BJ (cell line): ENCODE results near the gene CDC6. TPM values are rescaled to one million over a fixed set of nuclear protein-coding genes. Genes with fewer than 3 reads are reported as not detected.
A peak's percentile ranks its signal among the peaks of the same experiment; 100 is the strongest.

Experiments used
- CTCF ChIA-PET: fragments of 350-600 bp; formaldehyde crosslinking; extraction: SDS; loops from one replicate; lab custom pipeline; 2021; ENCODE audit warnings: antibody characterized with exemption, inconsistent platforms; lab: Yijun Ruan, JAX
- POLR2A ChIA-PET: fragments of 300-600 bp; sonication (Branson Sonifier 250); formaldehyde crosslinking; extraction: SDS; loops from one replicate; lab custom pipeline; 2021; ENCODE audit warnings: antibody characterized with exemption; lab: Charles Lee
- DNase-seq: peaks from one replicate; pipeline ENCODE4 v3.0.0-alpha.2; 2011; ENCODE audit warnings: low read depth
- H3K27me3 ChIP-seq: 2 replicates; pipeline ENCODE4 v1.6.0; 2011; ENCODE audit warnings: low read length; ENCODE audit not compliant: control insufficient read depth, insufficient read depth
- H3K36me3 ChIP-seq: 2 replicates; pipeline ENCODE4 v1.5.1; 2011; ENCODE audit warnings: low read length; ENCODE audit not compliant: control insufficient read depth, insufficient read depth
- H3K4me3 ChIP-seq: 2 replicates; pipeline ENCODE4 v1.5.1; 2011; ENCODE audit warnings: low read depth, mild to moderate bottlenecking, control low read depth, low read length
- CTCF ChIP-seq: IDR thresholded peaks from 2 replicates; pipeline ENCODE4 v1.5.1; 2011; ENCODE audit warnings: low read depth, mild to moderate bottlenecking, control low read depth, inconsistent platforms, low read length, moderate library complexity; ENCODE audit not compliant: insufficient read depth
- polyA plus RNA-seq: library from polyadenylated mRNA; depleted of rRNA; stranded (reverse); fragments of >200 nt; gene quantifications from 2 replicates; pipeline ENCODE4 v1.2.3, GENCODE V29; 2011

Gene CDC6
- polyA plus RNA-seq, 1 experiment, result 5.6 TPM

- CTCF ChIA-PET, result interaction anchor here (1.0 kb wide), 1 partner anchor 11 kb away, joined by 3 read pairs; no protein-coding TSS in a partner anchor
- H3K36me3 ChIP-seq, result peaks cover 18% of the 10 kb centered on the region
- H3K27me3 ChIP-seq, result no peaks in the 10 kb centered on the region
- POLR2A ChIA-PET, result no interaction called here
- H3K4me3 ChIP-seq, result no peak overlapping the region
- DNase-seq, result no peak
- TF ChIP-seq CTCF, result no peak
These were observed 9.3 kb upstream of the CDC6 start for GRCh38 chr17:40278414-40278813.

- POLR2A ChIA-PET, result no interaction called here
- CTCF ChIA-PET, result no interaction called here
- no peak for TF ChIP-seq CTCF
These were observed 8.3 kb upstream of the CDC6 start for GRCh38 chr17:40279402-40279801.

GRCh38 chr17:40281663-40282062, 6.0 kb upstream of the CDC6 start:
- H3K4me3 ChIP-seq, result no peak overlapping the region
- no peak for TF ChIP-seq CTCF
- no peak for DNase-seq
- no peaks in the 10 kb centered on the region for H3K27me3 ChIP-seq
- CTCF ChIA-PET, result interaction anchor here (0.6 kb wide), 1 partner anchor 94 kb away, joined by 3 read pairs; no protein-coding TSS in a partner anchor
- POLR2A ChIA-PET, result no interaction called here
- H3K36me3 ChIP-seq, result peaks cover 11% of the 10 kb centered on the region

More at GRCh38 chr17:40279402-40279801, 8.3 kb upstream of the CDC6 start:
- H3K27me3 ChIP-seq, result no peaks in the 10 kb centered on the region
- H3K36me3 ChIP-seq, result peaks cover 13% of the 10 kb centered on the region
- no peak overlapping the region for H3K4me3 ChIP-seq
- DNase-seq, result no peak

- CTCF ChIA-PET, result interaction anchor here (0.9 to 2.7 kb wide), 11 partner anchors 9 to 92 kb away, joined by 3 to 16 read pairs (median 4); partner anchors contain the start of gene WIPF2
These were observed 4.0 kb upstream of the CDC6 start for GRCh38 chr17:40283662-40284061.

More at GRCh38 chr17:40283662-40284061, 4.0 kb upstream of the CDC6 start:
- POLR2A ChIA-PET, result interaction anchor here (0.5 to 0.9 kb wide), 2 partner anchors 41 to 1283 kb away, joined by 3 to 5 read pairs; no protein-coding TSS in a partner anchor
- peak; percentile 96 for DNase-seq
- H3K27me3 ChIP-seq, result no peaks in the 10 kb centered on the region
- peak overlapping the region; percentile 24 for H3K4me3 ChIP-seq
- no peak for TF ChIP-seq CTCF
- peaks cover 9% of the 10 kb centered on the region for H3K36me3 ChIP-seq
